ENCODE results near the gene SCUBE1.

GRCh38 chr22:43208703-43209522 is 134.3 kb downstream of the SCUBE1 start:
- no peak for TF ChIP-seq CTCF (IDR thresholded peaks at IDR 0.05)
- no peak for TF ChIP-seq POLR2AphosphoS5 (IDR thresholded peaks at IDR 0.05; ENCODE audit: low read depth, low read length)
- TF ChIP-seq TCF7L2 (IDR thresholded peaks at IDR 0.05; ENCODE audit: low read depth, low read length): no peak
